Superior temporal gyrus (tissue), 1 donor: Measurements from ENCODE around the gene TSSK6.

Experiments used
- DNase-seq: peaks from one replicate; pipeline ENCODE4 v3.0.0-alpha.2; 2016; ENCODE audit errors: extremely low spot score

Gene TSSK6

DNA sequence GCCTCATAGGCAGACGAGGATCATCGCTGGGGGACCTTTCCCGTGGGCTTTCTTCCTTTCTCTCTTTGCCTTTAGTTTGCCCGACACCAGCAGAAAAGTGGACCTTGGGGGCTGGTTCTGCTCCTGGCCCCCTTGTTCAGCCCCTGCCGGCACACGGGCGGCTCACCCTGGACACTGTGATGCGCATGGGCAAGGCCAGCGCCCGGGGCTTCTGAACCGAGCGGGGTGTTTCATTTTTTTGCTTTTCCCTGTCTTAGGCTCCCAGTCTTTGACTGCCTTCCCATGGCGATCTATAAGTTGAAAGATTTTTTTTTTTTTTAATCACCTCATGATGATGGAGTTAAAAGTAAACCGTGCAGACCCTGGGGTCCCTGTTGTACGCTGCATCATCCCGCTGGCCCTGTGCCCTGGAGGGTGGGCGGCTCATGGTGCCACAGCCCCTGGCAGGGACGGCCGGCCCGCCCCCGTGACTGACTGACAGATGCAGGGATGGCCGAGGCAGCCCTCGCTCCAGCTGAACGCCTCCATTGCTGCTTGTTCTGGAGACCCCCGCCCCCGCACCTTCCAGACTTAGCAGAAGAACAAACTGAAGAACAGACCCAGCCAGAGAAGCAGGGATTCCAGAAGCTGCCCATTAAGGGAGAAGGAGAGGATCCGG is 9.6 kb downstream of the TSSK6 start:
- no peak for DNase-seq

DNA sequence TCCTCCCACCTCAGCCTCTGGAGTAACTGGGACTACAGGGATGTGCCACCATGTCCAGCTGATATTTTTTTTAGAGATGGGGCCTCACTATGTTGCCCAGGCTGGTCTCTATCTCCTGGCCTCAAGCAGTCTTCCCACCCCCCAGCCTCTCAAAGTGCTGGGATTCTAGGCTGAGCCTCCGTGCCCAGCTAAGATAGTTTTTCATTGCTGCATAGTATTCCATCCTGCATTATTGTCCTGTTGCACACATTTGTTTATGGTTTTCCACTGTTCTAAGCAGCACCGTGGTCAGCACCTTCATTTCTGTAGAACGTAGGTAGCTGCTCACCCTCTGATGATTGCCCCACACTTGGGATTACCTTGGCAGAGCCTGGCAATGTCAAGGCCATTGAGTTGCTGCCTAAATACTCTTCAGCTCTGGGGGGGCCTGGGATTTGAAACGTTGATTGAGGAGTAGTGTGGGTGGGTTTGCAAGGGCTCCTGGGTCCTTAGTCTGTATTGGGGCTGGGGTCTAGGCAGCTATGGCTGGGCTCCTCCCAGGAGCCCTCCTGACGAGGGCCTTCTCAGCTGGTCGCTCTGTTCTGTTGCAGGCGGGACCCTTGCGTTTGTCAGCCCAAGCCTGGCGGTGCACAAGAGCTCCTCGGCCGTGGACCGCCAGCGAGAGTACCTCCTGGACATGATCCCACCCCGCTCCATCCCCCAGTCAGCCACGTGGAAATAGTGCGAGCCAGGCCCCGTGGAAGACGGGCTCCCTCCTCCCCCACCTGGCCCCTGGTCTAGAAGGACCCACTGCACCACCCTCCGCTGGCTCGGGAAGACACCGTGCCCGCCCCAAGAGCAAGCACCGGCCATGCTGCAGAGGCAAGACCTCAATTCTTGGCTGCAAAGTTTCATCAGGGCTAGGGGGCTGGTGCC is 10.3 kb downstream of the TSSK6 start:
- DNase-seq = no peak

DNA sequence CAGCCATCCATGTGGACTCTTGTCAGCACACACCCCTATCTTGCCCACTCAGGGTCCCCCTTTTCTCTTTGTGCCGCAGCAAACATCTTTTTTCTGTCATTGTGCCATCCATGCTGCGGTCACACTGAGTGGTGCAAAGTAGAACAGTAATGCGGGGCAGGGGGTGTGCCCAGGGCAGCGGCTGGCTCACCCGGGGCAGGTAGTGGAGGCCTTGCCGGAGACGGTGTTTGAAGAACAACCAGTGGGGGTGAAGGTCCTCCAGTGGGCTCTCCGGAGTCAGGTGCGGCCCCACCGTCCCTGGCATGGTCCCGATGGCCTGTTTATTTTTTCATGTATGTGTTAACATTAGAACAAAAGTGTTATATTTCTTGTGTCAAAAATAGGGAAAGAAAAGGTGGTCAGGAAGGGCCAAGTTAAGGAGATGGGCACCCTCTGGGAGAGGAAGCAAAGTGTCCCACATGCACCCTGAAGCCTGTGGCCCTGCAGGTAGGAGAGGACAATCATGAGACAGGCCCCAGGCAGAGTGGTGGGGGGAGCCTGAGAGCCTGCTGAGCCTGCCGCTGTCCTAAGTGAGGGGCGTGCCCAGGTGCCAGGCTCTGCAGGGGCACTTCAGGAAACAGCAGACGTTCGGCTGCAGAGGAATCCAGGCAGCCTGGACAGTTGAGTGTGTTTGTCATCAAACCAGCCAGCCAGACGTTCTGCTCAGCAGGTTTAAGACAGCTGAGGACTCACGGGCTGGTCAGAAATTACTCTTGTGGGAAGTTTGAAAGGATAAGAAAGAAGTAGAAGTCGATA is 12.3 kb downstream of the TSSK6 start:
- no peak for DNase-seq

DNA sequence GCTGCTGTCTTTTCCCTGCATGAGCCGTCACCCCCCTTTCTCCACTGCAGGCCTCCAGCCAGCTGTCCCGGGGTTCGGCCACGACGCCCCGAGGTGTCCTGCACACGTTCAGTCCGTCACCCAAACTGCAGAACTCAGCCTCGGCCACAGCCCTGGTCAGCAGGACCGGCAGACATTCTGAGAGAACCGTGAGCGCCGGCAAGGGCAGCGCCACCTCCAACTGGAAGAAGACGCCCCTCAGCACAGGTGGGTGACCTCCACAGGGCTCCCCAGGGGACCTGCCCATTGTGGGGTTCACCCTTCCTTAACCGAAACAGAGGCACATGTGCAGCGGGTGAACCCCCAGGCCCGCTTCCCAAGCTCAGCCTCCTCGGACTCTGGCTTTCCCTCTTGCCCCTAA is 13.1 kb downstream of the TSSK6 start:
- DNase-seq = no peak

DNA sequence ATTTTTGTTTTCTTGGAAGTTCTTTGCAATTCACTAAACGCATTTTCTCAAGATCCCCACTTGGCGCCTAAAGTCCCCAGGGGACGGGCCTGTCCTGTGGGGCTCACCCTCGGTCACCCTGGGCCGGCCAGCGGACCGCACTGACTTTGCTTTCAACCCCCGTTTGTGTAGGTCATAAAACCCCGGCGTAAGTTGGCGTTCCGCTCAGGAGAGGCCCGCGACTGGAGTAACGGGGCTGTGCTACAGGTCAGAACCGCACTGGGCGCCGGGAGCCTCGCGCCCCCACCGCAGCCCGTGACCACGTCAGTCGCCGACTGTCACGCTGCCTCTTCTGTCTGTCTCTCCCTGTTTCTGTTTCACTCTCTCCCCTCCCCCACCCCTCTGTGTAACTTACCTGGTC is 13.6 kb downstream of the TSSK6 start:
- DNase-seq = no peak

DNA sequence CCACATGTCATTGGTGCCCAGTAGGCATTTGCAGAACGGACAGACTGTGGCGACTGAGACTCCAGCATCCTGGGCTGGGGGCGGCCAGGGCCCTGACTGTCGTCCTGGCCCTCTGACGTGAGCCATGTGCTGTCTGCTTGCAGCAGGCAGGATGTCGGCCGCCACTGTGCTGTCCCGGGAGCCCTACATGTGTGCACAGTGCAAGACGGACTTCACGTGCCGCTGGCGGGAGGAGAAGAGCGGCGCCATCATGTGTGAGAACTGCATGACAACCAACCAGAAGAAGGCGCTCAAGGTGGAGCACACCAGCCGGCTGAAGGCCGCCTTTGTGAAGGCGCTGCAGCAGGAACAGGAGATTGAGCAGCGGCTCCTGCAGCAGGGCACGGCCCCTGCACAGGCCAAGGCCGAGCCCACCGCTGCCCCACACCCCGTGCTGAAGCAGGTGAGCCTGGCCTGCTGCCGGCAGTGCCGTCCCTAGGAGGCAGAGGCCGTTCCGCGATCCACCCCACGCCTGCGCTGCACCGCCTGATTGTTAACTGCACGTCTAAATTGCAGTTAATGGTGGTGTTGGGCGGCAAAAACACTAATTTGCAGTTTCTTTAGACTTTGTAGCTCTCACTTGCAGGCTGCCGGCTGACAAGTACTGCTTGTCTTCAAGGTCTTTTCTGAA is 14.2 kb downstream of the TSSK6 start:
- DNase-seq = no peak

DNA sequence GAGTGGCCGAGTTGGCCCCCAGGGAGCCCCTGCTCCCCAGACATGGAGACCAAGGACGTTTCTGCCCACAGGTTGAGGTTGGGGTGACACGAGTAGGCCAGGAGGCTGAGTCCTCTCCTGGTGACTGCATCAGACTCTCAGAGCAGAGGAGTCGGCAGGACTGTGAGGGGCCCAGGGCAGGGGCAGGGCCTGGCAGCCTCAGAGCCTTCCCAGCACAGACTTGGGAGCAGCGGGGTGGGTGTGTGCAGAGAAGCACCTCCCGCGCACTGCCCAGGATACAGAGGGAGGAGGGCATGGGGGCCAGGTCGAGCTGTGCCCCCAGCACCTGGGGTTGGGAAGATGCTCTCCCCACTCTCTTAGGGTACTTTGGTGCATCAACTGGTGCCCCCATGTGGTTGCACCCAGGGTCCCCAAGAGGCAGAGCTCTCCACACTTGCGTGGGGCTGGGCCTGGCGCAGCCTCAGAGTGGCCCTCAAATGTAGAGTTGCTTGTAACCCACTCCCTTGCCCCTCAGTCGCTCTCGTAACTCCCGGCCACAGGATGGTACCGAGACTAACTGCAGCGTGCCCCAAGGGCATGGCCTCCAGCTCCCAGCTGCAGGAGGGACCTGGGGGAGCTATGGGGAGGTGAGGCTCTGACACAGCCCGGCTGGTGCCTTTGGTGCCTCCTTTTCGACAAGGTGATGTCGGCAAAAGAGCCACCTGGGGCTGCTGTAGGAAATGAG is 15.9 kb downstream of the TSSK6 start:
- no peak for DNase-seq

DNA sequence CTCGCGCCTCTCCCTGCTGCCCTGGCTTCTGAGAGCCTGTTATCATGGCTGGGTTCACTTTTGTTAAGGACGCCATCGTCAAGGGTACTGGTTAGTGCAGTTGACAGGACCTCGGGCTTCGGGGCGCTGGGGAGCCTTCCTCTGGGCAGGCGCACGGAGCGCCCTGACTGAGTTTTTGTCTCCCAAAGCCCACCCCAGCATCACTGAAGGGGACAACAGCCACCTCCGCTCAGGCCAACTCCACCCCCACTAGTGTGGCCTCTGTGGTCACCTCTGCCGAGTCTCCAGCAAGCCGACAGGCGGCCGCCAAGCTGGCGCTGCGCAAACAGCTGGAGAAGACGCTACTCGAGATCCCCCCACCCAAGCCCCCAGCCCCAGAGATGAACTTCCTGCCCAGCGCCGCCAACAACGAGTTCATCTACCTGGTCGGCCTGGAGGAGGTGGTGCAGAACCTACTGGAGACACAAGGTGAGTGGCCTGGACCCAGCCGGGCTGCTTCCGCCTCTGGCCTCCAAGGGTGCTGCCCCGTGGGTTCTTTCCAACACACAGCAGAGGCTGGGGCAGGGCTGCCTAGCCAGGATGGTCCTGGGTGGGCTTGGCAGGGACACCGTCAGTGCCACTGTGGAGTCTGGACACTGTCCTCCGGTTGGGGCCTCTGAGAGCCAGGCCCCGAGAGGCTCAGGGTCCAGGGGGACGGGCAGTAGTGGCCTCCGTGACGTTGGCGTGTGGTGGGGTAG is 16.9 kb downstream of the TSSK6 start:
- DNase-seq = no peak

DNA sequence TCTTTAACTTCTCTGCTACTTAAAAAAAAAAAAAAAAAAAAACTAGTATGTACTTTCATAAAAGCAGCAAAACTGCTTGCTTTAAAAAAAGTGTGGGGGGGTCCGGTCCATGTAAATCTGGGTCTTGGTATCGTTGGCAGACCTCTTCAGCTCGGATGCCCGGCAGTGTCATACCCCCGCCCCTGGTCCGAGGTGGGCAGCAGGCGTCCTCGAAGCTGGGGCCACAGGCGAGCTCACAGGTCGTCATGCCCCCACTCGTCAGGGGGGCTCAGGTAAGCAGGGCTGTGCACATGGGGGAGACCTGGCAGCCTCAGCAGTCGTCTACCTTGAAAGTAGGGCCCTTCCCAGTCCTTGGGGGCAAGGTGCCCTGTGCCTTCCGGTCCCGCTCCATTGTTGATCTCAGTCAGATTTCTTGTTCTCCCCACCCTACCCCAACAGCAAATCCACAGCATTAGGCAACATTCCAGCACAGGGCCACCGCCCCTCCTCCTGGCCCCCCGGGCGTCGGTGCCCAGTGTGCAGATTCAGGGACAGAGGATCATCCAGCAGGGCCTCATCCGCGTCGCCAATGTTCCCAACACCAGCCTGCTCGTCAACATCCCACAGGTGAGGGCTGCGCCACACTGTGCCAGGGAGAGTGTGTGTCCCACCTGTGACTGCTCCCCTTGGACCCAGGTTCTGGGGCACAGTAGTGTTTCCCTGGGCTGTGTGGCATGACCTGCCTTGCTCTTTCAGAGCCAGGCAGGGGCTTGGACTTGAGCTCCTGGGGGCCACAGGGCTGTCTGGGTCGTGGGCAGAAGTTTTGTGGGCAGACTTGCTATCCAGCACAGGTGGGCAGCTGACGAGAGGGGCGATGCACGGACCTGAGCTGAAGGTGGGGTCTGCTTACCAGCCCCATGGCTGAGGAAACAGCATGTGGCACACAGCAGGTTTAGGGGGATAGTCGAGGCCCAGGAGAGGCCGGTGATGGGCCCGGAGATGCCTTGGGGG is 19.4 kb downstream of the TSSK6 start:
- DNase-seq = no peak

DNA sequence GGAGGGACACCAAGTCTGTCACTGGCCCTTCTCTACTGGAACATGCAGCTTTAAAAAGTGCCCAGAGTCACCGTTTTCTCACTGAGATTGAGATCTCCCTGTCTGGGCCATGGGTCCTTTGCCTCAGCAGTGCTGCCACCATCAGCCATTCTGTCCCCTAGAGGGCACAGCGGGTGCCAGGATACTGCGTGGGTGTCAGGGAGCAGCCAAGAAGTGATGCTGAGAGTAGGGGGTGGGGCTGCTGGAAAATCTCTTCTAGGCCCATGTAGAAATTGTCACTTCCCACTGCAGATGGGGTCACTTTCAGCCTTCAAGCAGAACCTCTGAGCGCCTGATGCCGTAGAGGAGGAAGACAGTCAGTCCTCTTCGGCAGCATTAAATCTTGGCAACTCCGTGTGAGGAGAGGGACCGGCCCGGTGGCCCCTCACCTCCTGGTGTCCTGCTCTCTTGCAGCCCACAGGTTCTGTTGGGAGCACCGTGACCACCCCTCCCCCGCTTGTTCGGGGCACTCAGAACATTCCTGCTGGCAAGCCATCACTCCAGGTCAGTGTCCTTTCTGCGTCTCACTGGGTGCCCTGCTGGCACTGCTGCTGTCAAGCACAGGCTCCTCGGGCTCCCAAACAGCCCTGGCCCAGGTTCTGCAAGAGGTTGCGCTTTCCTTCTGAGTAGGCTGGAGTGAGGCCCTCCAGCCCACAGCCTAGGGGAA is 21.4 kb downstream of the TSSK6 start:
- DNase-seq = no peak

DNA sequence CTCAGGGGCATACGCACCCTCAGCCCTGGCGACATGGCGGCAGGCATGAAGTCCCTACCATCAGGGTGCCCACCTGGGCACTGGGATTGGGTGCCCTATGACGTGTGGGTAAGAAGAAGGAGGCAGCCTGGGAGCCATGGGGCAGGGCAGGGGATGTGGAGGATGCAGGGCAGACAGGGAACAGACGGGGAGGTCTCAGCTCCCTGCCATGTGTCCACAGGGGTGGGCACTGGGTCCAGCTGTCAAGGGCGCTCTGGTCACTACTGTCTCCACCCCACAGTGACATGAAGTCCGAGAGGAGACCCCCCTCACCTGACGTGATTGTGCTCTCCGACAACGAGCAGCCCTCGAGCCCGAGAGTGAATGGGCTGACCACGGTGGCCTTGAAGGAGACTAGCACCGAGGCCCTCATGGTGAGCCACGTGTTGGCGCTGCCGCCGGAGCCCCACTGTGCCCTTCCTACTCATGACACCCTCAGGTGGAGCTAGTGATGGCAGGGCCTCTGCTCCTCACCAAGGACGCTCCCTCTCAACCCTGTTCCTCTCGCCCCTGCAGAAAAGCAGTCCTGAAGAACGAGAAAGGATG is 23.2 kb downstream of the TSSK6 start:
- DNase-seq = no peak

DNA sequence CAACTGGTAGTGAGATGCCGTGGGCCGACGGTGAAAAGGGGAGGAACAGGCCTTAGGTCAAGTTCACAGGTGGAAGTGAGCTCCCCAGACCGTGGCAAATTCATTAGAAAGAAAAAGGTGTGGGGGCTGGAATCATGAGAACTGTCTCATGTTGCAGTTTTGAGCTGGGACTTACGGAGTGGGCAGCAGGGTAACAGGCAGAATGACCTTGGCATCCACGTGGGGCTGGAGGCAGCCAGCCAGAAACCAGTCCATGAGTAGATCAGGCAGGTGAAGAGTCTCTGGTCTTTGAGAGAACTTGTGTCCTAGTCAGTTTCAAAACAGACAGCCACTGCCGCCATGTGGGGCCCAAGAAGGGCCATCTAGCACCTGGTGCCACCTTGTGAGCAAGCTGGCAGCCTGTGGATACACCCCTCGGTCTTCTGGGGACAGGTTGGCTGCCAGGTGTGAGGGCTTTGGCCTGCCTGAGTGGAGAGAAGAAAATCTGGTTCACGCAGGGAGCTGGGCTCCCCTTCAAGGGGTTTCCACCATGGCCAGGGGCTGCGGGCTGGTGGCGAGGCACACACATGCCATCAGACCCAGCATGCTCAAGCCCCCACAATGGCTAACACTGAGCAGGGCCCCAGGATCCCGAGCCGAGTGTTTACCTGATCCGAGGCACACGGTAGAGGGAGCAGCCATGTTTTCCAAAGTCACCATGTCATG is 23.9 kb downstream of the TSSK6 start:
- no peak for DNase-seq

DNA sequence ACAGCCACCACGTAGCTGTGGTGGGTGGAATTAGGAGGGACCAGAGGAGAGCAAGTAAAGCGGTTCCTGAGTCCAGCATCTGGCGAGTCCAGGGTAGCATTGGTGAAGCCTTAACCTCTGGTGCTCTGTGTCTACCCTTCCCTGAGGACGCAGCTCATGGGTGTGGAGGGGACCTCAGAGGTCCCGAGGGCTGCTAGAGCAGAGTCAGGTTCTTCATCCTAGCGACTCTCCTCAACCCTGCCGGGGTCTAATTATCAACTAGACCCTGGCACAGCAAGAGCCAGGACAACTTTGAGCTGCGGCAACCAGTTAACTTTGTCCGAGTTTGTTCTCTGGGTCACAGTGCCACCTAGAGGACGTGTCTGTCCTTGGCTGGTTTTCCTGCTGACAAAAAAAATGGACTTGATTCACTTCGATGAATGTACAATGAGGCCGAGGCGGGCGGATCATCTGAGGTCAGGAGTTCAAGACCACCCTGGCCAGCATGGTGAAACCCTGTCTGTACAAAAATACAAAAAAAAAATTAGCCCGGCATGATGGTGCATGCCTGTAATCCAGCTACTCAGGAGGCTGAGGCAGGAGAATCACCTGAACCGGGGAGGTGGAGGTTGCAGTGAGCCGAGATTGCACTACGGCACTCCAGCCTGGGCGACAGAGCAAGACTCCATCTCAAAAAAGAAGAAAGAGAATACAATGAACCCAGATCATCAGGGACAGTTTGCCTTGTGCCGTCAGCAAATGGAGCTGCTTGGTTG is 25.0 kb downstream of the TSSK6 start:
- DNase-seq = peak; percentile 92

DNA sequence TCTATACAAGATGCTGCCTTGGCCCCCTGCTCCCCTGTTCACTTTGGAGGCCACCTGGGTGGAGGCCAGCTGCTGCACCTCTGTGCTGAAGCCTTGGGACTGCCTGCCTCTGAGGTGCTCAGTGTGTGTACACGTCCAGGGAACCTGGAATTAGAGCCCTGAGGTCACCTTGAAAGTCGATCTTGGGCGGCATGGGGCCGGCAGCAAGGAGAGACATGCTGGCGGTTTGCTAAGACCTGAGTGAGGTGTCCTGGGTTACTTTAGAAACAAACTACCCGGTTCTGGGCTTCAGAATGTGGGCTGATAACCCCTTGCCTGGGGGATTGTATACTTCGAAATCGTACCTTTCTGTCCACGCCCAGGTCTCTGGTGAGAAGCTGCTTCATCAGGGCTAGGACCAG is 25.5 kb downstream of the TSSK6 start:
- DNase-seq = no peak

DNA sequence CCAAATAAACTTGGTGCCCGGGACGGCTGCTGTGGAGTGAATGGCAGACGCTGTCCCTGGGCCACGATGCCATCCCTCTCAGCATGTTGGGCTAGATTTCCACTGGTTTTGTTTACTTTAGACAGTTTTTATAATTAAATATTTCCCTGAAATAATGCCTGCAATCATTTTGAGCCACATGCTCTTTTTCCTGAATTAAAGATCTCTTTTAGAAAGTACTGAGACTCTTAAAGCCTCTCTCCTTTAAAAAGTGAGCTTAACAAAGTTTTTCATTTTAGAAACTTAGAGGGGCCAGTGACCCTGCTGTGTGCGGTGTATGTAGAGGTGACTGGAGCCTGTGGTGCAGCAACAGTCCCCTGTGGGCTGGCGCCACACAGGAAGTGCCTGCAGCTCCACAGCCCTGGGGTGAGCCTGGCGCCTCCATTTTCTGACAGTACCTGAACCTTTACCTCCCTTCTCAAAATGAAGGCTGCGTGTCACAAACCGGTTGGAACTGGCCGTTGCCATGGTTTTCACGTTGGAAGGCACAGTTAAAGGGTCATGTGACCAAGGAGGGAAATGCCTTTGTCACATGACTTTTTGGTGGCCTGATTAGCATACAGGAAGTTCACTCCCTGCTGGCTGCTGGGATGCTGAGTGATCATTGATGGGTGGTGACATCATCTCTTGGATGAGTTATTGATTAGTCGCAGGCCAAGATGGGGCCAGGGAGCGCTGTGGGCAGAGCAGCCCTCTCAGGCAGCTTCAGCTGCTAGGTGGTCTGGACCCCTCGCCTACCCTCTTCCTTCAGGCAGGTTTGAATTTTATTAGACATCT is 26.3 kb downstream of the TSSK6 start:
- peak; percentile 68 for DNase-seq
